Calu3 (cell line): Measurements from ENCODE around the gene SERINC3. TPM values are rescaled to one million over a fixed set of nuclear protein-coding genes. Genes with fewer than 3 reads are reported as not detected.
A peak's percentile ranks its signal among the peaks of the same experiment; 100 is the strongest.

Experiments used
- BruUV-seq: library from RNA; stranded (reverse); fragments of 400-500 nt; replicated peaks from 2 replicates; lab custom pipeline; 2021; lab: Mats Ljungman, UMichigan
- CTCF ChIA-PET: fragments of 300-600 bp; sonication (Branson Sonifier 250); formaldehyde crosslinking; loops from one replicate; lab custom pipeline; 2022; ENCODE audit warnings: antibody characterized with exemption; lab: Charles Lee
- DNase-seq: peaks from one replicate; pipeline ENCODE4 v3.0.0; 2022
- H3K27ac Mint-ChIP-seq: one replicate; pipeline ENCODE4 v1.8.0; 2022; ENCODE audit warnings: mixed read lengths; ENCODE audit not compliant: unreplicated experiment
- H3K27me3 Mint-ChIP-seq: one replicate; pipeline ENCODE4 v1.8.0; 2022; ENCODE audit warnings: mixed read lengths; ENCODE audit not compliant: unreplicated experiment
- H3K36me3 Mint-ChIP-seq: one replicate; pipeline ENCODE4 v1.8.0; 2022; ENCODE audit warnings: mild to moderate bottlenecking, moderate library complexity, mixed read lengths; ENCODE audit not compliant: insufficient read depth, unreplicated experiment
- H3K4me1 Mint-ChIP-seq: one replicate; pipeline ENCODE4 v1.8.0; 2022; ENCODE audit warnings: mild to moderate bottlenecking, low read depth, mixed read lengths; ENCODE audit not compliant: unreplicated experiment
- H3K4me3 Mint-ChIP-seq: one replicate; pipeline ENCODE4 v1.8.0; 2022; ENCODE audit warnings: mild to moderate bottlenecking, low read depth, moderate library complexity, mixed read lengths; ENCODE audit not compliant: unreplicated experiment
- H3K9me3 Mint-ChIP-seq: one replicate; pipeline ENCODE4 v1.8.0; 2022; ENCODE audit warnings: low read depth, mixed read lengths; ENCODE audit not compliant: unreplicated experiment
- CTCF ChIP-seq: fragments of 200-600 bp; IDR thresholded peaks from one replicate; pipeline ENCODE4 v1.8.0; 2022; ENCODE audit warnings: antibody characterized with exemption; ENCODE audit not compliant: unreplicated experiment
- intact Hi-C: fragments of 100-400 bp; cut with micrococcal nuclease; formaldehyde crosslinking; loops from one replicate; pipeline ENCODE4 v1.10.0; 2022; ENCODE audit not compliant: unreplicated experiment
- total RNA-seq: library from RNA; stranded (reverse); gene quantifications from 2 replicates; pipeline ENCODE4 v1.2.3, GENCODE V29; 2022

Gene SERINC3
- total RNA-seq, 1 experiment from 2014 or later = 173 TPM

- Mint-ChIP-seq H3K9me3 (no peaks in the 10 kb centered on the region), H3K4me1 (peaks cover 19% of the 10 kb centered on the region), H3K27me3 (peaks cover 12% of the 10 kb centered on the region), H3K4me3 (no peak overlapping the region), H3K27ac (no peak overlapping the region), H3K36me3 (peaks cover under 1% of the 10 kb centered on the region)
- BruUV-seq = no TSS peak
- intact Hi-C loops = no loop called here
- CTCF ChIA-PET = interaction anchor here (0.5 kb wide), 1 partner anchor 382 kb away, joined by 3 read pairs; the partner anchor contains the start of gene PABPC1L
- no peak for TF ChIP-seq CTCF
- DNase-seq = no peak
These were observed 5.9 kb upstream of the SERINC3 start for GRCh38 chr20:44527716-44528199.

GRCh38 chr20:44526129-44526528 lies 4.3 kb upstream of the SERINC3 start:
- Mint-ChIP-seq H3K27ac (peak overlapping the region; percentile 38), H3K27me3 (peaks cover 12% of the 10 kb centered on the region), H3K36me3 (peaks cover 17% of the 10 kb centered on the region), H3K9me3 (no peaks in the 10 kb centered on the region), H3K4me3 (no peak overlapping the region), H3K4me1 (peaks cover 28% of the 10 kb centered on the region)
- BruUV-seq = no TSS peak
- intact Hi-C loops = no loop called here
- CTCF ChIA-PET = no interaction called here
- no peak for TF ChIP-seq CTCF
- peak; percentile 23 for DNase-seq

DNA sequence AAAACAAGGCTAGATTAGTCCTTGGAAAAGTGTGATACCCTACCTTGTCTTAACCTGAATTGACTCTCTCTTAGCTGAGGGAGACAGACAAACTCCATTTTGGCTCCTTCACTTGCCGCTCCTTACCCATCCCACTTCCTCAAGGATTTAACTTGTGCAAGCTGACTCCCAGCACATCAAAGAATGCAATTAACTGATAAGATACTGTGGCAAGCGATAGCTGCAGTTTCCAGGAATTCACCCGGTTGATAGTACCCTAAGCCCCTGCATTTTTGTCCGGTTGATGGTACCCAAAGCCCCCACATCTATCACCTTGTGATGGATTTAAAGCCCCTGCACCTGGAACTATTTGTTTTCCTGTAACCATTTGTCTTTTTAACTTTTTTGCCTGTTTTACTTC lies 1.9 kb upstream of the SERINC3 start:
- no peak overlapping the region for H3K4me3 Mint-ChIP-seq
- BruUV-seq = no TSS peak
- no peak for TF ChIP-seq CTCF
- peaks cover 37% of the 10 kb centered on the region for H3K4me1 Mint-ChIP-seq
- DNase-seq = no peak
- intact Hi-C loops = loop anchor here (5.0 kb wide), 1 partner anchor 89 kb away; no protein-coding TSS in a partner anchor
- peaks cover 12% of the 10 kb centered on the region for H3K27me3 Mint-ChIP-seq
- no peak overlapping the region for H3K27ac Mint-ChIP-seq
- CTCF ChIA-PET = no interaction called here
- H3K36me3 Mint-ChIP-seq = peaks cover 25% of the 10 kb centered on the region
- no peaks in the 10 kb centered on the region for H3K9me3 Mint-ChIP-seq

- Mint-ChIP-seq H3K4me3 (peak overlapping the region; percentile 91), H3K27ac (peak overlapping the region; percentile 85), H3K27me3 (peaks cover 12% of the 10 kb centered on the region), H3K9me3 (no peaks in the 10 kb centered on the region), H3K36me3 (peaks cover 26% of the 10 kb centered on the region), H3K4me1 (peaks cover 41% of the 10 kb centered on the region)
- CTCF ChIA-PET = no interaction called here
- no peak for DNase-seq
- TF ChIP-seq CTCF = no peak
- no TSS peak for BruUV-seq
- intact Hi-C loops = loop anchor here (5.0 kb wide), 1 partner anchor 89 kb away; no protein-coding TSS in a partner anchor
These were observed 971 bp upstream of the SERINC3 start for GRCh38 chr20:44522841-44523240.
